Kidney (tissue), 14 donors: Measurements from ENCODE around the gene SF3A2. TPM values are rescaled to one million over a fixed set of nuclear protein-coding genes. Genes with fewer than 3 reads are reported as not detected.

Experiments
- DNase-seq, 5 donors: peaks; one replicate each; pipeline ENCODE4 v3.0.0-alpha.2; 2013 to 2020
- FAIRE-seq: peaks from 2 replicates; lab custom pipeline; 2012; peaks lifted over from hg19 to GRCh38; lab: Jason Lieb, UNC
- H3K27ac ChIP-seq, 2 donors: one replicate each; pipeline ENCODE4 v1.7.0; 2013; ENCODE audit warnings: low read depth in 2 of 2, low read length in 2 of 2, inconsistent platforms in 1 of 2
- H3K27me3 ChIP-seq: one replicate; pipeline ENCODE4 v1.7.1; 2013; ENCODE audit warnings: low read length, inconsistent platforms; ENCODE audit not compliant: control insufficient read depth, insufficient read depth
- H3K36me3 ChIP-seq, 3 donors: one replicate each; pipeline versions ENCODE4 v1.7.0 to v1.7.1; 2013; ENCODE audit warnings: low read length in 3 of 3, control low read depth in 1 of 3, inconsistent platforms in 1 of 3; ENCODE audit not compliant: insufficient read depth in 3 of 3, control insufficient read depth in 2 of 3
- H3K4me1 ChIP-seq, 3 donors: one replicate each; pipeline versions ENCODE4 v1.7.0 to v1.7.1; 2013; ENCODE audit warnings: low read length in 3 of 3, inconsistent platforms in 1 of 3, low read depth in 1 of 3; ENCODE audit not compliant: control insufficient read depth in 2 of 3, insufficient read depth in 2 of 3
- H3K4me3 ChIP-seq, 3 donors: one replicate each; pipeline versions ENCODE4 v1.7.0 to v1.8.1; 2013; ENCODE audit warnings: low read length in 3 of 3, control low read depth in 1 of 3, inconsistent platforms in 1 of 3
- H3K9ac ChIP-seq, 3 donors: one replicate each; pipeline versions ENCODE4 v1.7.0 to v1.7.1; 2013; ENCODE audit warnings: low read length in 3 of 3, control low read depth in 1 of 3, inconsistent platforms in 1 of 3
- H3K9me3 ChIP-seq, 3 donors: one replicate each; pipeline versions ENCODE4 v1.7.0 to v1.7.1; 2013; ENCODE audit warnings: low read length in 3 of 3, control low read depth in 1 of 3, inconsistent platforms in 1 of 3; ENCODE audit not compliant: control insufficient read depth in 2 of 3, insufficient read depth in 1 of 3
- intact Hi-C: fragments of 100-400 bp; cut with DNase I; formaldehyde crosslinking; loops from one replicate; pipeline ENCODE4 v1.11.1; 2022
- polyA plus RNA-seq: library from polyadenylated mRNA; stranded (reverse); fragments of 350-450 nt; fragmentation: Illumina TruSeq; extraction: RNeasy Lipid Tissue Mini Kit (QIAGEN cat#74804); gene quantifications from one replicate; pipeline ENCODE4 v1.2.3, GENCODE V29; 2014; ENCODE audit warnings: low read depth, low replicate concordance; ENCODE audit not compliant: insufficient read depth
- total RNA-seq: library from RNA; stranded (reverse); fragmentation: NEBNext Ultra II Directional; extraction: Animal tissue kit (Norgen Biotek cat#: 25700); gene quantifications from one replicate; pipeline ENCODE4 v1.2.1, GENCODE V29; 2021
- TF ChIP-seq, protein P1 (sequence below): IDR thresholded peaks from 3 replicates; pipeline ENCODE4 v1.5.1; 2012; ENCODE audit warnings: mild to moderate bottlenecking, moderate library complexity, borderline replicate concordance; ENCODE audit not compliant: insufficient read depth; ENCODE audit errors: extremely low read depth
- donor health status: control.
- donor health status: control.
- donor health status: control.
- donor health status: control.
- donor health status: control.
- donor health status: DM: yes; HTN: yes; CAD: no.
- donor health status: Normal renal cell carcinoma (clear cell type).

Gene SF3A2
- total and polyA plus RNA-seq, 2 donors from 2014 or later = 25.7 to 64.1 TPM

DNA sequence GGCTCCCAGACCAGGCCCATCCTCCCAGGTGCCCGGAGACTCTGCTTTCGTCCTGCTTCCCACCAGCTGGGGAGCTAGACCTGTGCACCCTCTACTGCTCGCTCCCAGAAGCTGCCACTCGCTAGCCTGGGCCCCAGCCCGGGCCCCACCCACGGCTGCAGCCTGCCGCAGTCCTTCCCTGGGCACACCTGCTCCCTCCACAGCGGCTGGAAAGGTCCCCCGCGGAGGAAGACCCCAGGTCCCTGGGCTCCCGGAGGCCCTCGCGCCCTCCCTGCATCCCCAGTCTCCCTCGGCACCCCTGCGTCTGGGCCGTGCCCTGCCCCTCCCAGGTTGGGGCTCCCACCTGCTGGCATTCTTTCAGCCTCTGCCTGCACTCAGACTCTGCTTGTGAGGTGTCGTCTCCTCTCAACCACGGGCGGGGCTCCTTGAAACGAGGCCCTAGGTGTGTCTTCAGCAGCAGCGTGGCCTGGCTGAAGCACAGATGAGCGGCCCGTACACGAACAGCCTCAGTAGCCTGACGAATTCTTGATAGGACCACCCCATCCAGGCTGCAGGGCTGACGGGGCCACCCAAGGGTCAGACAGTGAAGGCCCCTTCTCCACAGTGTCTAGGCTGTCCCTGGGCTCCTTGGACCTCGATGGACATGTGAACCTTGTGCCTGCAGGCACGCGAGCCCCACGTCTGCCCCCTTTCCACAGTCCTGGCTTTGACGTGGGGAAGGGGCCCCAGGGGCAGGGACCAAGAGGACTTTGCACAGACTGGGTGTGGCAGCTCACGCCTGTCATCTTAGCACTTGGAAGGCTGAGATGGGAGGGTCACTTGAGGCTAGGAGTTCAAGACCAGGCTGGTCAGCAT is 44.9 kb upstream of the SF3A2 start:
- H3K36me3 ChIP-seq = peaks cover 0 to 33% (median 13%) of the 10 kb centered on the region in 3 donors
- no peak for FAIRE-seq

GRCh38 chr19:2192862-2193261 is 43.8 kb upstream of the SF3A2 start:
- H3K27ac ChIP-seq = no peak overlapping the region
- no peaks in the 10 kb centered on the region for H3K27me3 ChIP-seq
- FAIRE-seq (no peak), DNase-seq (no peak)
- H3K9ac ChIP-seq = no peak overlapping the region
- H3K36me3 ChIP-seq = peaks cover 0 to 28% (median 13%) of the 10 kb centered on the region in 3 donors
- no peak overlapping the region for H3K4me3 ChIP-seq
- intact Hi-C loops = no loop called here
- TF ChIP-seq, protein P1, sequence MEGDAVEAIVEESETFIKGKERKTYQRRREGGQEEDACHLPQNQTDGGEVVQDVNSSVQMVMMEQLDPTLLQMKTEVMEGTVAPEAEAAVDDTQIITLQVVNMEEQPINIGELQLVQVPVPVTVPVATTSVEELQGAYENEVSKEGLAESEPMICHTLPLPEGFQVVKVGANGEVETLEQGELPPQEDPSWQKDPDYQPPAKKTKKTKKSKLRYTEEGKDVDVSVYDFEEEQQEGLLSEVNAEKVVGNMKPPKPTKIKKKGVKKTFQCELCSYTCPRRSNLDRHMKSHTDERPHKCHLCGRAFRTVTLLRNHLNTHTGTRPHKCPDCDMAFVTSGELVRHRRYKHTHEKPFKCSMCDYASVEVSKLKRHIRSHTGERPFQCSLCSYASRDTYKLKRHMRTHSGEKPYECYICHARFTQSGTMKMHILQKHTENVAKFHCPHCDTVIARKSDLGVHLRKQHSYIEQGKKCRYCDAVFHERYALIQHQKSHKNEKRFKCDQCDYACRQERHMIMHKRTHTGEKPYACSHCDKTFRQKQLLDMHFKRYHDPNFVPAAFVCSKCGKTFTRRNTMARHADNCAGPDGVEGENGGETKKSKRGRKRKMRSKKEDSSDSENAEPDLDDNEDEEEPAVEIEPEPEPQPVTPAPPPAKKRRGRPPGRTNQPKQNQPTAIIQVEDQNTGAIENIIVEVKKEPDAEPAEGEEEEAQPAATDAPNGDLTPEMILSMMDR = no peak
- H3K4me1 ChIP-seq = peaks cover 0 to 4% (median 0%) of the 10 kb centered on the region in 3 donors
- H3K9me3 ChIP-seq = no peaks in the 10 kb centered on the region

More for the DNA sequence above, 44.9 kb upstream of the SF3A2 start:
- no peak overlapping the region for H3K27ac ChIP-seq
- TF ChIP-seq, protein P1 = no peak
- H3K4me3 ChIP-seq = no peak overlapping the region
- intact Hi-C loops = no loop called here
- H3K27me3 ChIP-seq = no peaks in the 10 kb centered on the region
- DNase-seq = no peak
- H3K9me3 ChIP-seq = no peaks in the 10 kb centered on the region
- peaks cover 0 to 13% (median 7%) of the 10 kb centered on the region in 3 donors for H3K4me1 ChIP-seq
- no peak overlapping the region for H3K9ac ChIP-seq

DNA sequence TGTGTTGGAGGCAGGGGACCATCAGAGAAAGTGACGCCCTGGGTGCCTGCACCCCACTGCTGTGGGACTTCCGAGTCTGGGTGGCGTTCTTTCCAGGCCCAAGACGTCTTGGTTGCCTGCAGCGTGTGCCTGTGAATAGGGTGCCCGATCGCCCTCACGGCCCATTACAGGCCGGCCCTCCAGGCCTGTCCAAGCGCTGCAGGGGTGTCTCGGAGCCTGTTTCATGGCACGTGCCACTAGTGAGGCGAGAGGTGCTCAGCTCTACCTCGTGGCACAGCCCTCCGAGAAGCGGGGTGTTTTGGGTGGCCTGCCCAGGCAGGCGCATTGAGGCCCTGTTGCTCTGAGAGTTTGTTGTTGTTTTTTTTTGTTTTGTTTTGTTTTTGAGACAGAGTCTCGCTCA is 42.8 kb upstream of the SF3A2 start:
- no peak overlapping the region for H3K27ac ChIP-seq
- intact Hi-C loops = no loop called here
- H3K9ac ChIP-seq = no peak overlapping the region
- peaks cover 0 to 27% (median 13%) of the 10 kb centered on the region in 3 donors for H3K36me3 ChIP-seq
- no peaks in the 10 kb centered on the region for H3K27me3 ChIP-seq
- H3K4me3 ChIP-seq = no peak overlapping the region
- DNase-seq = no peak
- no peaks in the 10 kb centered on the region for H3K4me1 ChIP-seq
- FAIRE-seq = no peak
- H3K9me3 ChIP-seq = no peaks in the 10 kb centered on the region
- TF ChIP-seq, protein P1 = no peak
